ENCODE measurements around the gene IGHMBP2. TPM values are rescaled to one million over a fixed set of nuclear protein-coding genes. Genes with fewer than 3 reads are reported as not detected.

The IGHMBP2 gene
- total RNA-seq, 1 donor from 2014 or later = 18.1 TPM

- no peaks in the 10 kb centered on the region for H3K27me3 Mint-ChIP-seq (ENCODE audit: low read depth)
- no peaks in the 10 kb centered on the region for H3K4me1 Mint-ChIP-seq (ENCODE audit: low read depth)
- H3K4me3 Mint-ChIP-seq (ENCODE audit: unreplicated experiment) = no peak overlapping the region
- no peak for TF ChIP-seq CTCF (IDR thresholded peaks at IDR 0.05)
- H3K9me3 Mint-ChIP-seq (ENCODE audit: low read depth) = no peaks in the 10 kb centered on the region
- DNase-seq (ENCODE audit: low spot score) = peak; percentile 64
- no peak overlapping the region for H3K27ac Mint-ChIP-seq (ENCODE audit: unreplicated experiment)
- H3K36me3 Mint-ChIP-seq (ENCODE audit: low read depth) = peaks cover 19% of the 10 kb centered on the region
Observed at GRCh38 chr11:68934666-68935065, 31.0 kb downstream of the IGHMBP2 start.

- Mint-ChIP-seq H3K4me3 (ENCODE audit: unreplicated experiment) (no peak overlapping the region), H3K36me3 (ENCODE audit: low read depth) (peaks cover 17% of the 10 kb centered on the region), H3K9me3 (ENCODE audit: low read depth) (no peaks in the 10 kb centered on the region), H3K27ac (ENCODE audit: unreplicated experiment) (no peak overlapping the region), H3K27me3 (ENCODE audit: low read depth) (no peaks in the 10 kb centered on the region), H3K4me1 (ENCODE audit: low read depth) (no peaks in the 10 kb centered on the region)
- TF ChIP-seq CTCF (IDR thresholded peaks at IDR 0.05) = no peak
- DNase-seq (ENCODE audit: low spot score) = peak; percentile 75
Observed at GRCh38 chr11:68935066-68935465, 31.4 kb downstream of the IGHMBP2 start.

GRCh38 chr11:68935516-68936357 is 32.0 kb downstream of the IGHMBP2 start:
- no peaks in the 10 kb centered on the region for H3K4me1 Mint-ChIP-seq (ENCODE audit: low read depth)
- H3K27ac Mint-ChIP-seq (ENCODE audit: unreplicated experiment) = no peak overlapping the region
- DNase-seq (ENCODE audit: low spot score) = peak; percentile 68
- H3K27me3 Mint-ChIP-seq (ENCODE audit: low read depth) = no peaks in the 10 kb centered on the region
- no peaks in the 10 kb centered on the region for H3K9me3 Mint-ChIP-seq (ENCODE audit: low read depth)
- no peak for TF ChIP-seq CTCF (IDR thresholded peaks at IDR 0.05)
- no peak overlapping the region for H3K4me3 Mint-ChIP-seq (ENCODE audit: unreplicated experiment)
- peaks cover 11% of the 10 kb centered on the region for H3K36me3 Mint-ChIP-seq (ENCODE audit: low read depth)

- DNase-seq (ENCODE audit: low spot score) = no peak
- Mint-ChIP-seq H3K27me3 (ENCODE audit: low read depth) (no peaks in the 10 kb centered on the region), H3K9me3 (ENCODE audit: low read depth) (no peaks in the 10 kb centered on the region)
Observed at GRCh38 chr11:68936358-68936636, 32.6 kb downstream of the IGHMBP2 start.

More at GRCh38 chr11:68936358-68936636, 32.6 kb downstream of the IGHMBP2 start:
- Mint-ChIP-seq H3K4me3 (ENCODE audit: unreplicated experiment) (no peak overlapping the region), H3K27ac (ENCODE audit: unreplicated experiment) (no peak overlapping the region), H3K4me1 (ENCODE audit: low read depth) (no peaks in the 10 kb centered on the region), H3K36me3 (ENCODE audit: low read depth) (peaks cover 12% of the 10 kb centered on the region)
- no peak for TF ChIP-seq CTCF (IDR thresholded peaks at IDR 0.05)
